Measurements from ENCODE around the gene UBTD1.

Gene UBTD1

GRCh38 chr10:97483506-97483905 is 15.2 kb upstream of the UBTD1 start:
- DNase-seq: no peak

DNA sequence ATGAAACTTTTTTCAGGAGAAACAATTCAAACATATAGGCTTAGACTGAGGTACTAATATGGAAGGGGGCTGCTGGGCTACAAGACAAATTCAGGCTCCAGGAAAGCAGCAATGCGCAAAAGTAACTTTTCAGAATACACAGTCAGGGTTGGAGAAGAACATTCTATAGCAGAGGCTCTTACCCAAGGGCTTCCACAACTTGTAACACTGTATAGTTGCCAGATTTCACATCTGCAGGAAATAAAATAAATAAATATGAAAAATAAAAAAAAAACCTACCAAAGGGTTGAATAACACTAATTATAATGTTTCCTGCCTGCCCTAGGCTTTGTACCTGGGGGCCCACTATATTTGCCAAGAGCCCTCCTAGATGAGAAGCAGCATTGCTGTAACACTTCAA is 14.8 kb upstream of the UBTD1 start:
- no peak for DNase-seq

- DNase-seq: no peak
Measured at GRCh38 chr10:97485647-97486281, 13.0 kb upstream of the UBTD1 start.

DNA sequence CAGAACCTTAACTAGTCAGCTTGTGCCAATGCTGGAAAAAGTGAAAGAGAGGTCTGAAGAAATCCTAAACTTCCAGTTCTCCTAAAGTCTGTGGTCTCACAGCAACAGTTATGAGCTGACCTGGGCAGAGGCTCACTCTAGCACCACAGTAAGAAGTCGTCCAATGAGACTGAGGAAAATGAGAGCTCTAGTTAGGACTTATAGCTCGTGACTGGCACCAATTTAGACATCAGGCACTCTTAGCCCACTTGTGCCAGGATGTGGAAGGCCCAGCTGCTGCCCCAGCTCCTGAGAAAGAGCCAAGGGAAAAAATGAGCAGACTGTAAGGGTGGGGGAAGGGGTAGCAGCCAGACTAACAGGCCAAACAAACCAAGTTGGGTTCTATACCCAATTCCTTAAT is 8.1 kb upstream of the UBTD1 start:
- DNase-seq: no peak

DNA sequence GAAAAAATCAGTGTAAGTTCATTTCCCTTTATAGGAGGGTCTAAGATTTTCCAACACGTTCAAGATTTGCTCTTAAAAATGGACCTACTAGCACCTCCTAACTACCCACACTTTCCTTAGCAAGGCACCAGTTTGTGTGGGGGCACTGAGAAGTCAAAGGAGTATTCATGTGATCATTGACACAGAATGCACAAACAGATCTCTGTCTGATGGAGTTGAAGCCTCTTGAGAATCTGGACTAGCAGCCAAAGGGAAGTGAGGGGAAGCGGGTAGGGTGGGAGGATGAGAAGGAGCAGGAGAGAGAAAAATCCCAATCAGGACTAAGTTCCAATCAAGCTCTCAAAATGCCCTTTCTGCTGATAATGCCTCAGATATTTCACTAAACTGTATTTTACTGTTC is 4.6 kb upstream of the UBTD1 start:
- DNase-seq: no peak

- DNase-seq: peak; percentile 39
Measured at GRCh38 chr10:97494863-97495506, 3.7 kb upstream of the UBTD1 start.

- peak; percentile 64 for DNase-seq
Measured at GRCh38 chr10:97497572-97498075, 1.1 kb upstream of the UBTD1 start.

GRCh38 chr10:97498076-97498840 is 466 bp upstream of the UBTD1 start, which contains the start of gene MMS19:
MMS19 (minus strand) TSS chr10:97498422; CDS start chr10:97498384, 38 bp downstream.
- peak; percentile 99 for DNase-seq

GRCh38 chr10:97499561-97500296 is 1.0 kb downstream of the UBTD1 start:
- no peak for DNase-seq

GRCh38 chr10:97500297-97500575 is 1.5 kb downstream of the UBTD1 start:
- DNase-seq: no peak

GRCh38 chr10:97502916-97503315 is 4.2 kb downstream of the UBTD1 start:
- no peak for DNase-seq

GRCh38 chr10:97503406-97503805 is 4.7 kb downstream of the UBTD1 start:
- no peak for DNase-seq

DNA sequence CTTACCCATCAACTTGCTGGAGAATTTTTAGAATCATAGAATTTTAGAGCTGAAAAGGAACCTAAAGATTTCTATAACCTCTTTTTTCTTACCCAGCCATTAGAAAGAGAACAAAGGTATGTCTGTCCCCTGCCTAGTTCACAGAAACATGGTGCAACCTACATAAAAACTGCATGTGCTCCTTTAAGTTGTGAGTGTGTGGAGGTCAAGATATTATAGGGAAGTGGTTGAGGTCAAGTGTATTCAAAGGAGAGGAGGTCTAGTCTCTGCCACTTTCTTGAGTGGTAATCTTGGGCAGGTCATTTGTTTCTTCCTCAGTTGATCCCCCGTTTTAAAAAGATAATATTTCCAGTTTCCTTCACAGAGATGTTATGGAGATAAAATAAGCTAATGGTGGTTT is 6.4 kb downstream of the UBTD1 start:
- no peak for DNase-seq

DNA sequence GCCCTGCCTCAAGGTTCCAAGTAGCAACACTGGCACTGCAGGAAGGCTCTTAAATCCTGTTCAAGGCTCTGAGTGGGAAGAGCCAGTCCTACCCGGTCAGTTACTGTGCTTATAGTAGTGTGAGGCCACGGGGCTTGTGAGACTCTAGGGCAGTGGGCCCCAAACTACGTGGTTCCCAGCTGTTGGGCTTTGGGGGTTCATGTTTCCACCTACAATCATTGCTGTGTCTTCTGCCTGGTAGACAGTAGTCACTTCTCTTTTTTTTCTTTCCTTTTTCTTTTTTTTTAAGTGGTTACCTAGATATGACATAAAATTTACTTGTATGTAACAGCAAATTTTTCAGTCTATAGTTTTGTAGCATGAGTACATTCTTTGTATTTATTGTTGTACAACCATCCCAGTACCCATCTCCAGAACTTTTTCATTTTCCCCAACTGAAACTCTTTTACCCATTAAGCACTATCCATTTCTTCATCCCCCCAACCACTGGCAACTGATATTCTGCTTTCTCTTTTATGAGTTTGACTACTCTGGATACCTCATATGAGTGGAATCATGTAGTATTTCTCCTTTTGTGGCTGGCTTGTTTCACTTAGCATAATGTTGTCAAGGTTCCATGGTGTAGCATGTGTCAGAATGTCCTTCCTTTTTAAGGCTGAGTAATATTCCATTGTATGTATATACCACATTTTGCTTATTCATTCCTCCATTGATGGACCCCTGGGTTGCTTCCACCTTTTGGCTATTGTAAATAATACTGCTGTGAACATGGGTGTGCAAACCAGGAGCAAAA is 7.7 kb downstream of the UBTD1 start:
- no peak for DNase-seq

DNA sequence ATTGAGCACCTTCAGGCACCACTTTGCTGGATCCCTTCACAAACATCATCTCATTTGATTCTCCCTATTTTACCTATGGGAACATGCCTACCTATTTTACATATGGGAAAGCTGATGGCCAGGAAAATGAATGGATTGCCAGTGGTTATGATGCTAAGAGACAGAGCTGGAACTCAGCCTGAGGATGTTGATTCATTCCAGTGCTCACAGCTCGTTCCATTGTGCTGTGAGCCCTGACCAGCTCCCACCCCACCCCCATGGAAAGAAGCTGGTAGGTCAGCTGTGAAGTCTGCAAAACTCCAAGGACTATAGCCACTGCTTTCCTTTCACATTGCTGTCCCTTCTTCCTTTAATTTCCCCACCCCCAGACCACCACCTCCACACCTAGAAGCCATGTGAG is 9.6 kb downstream of the UBTD1 start:
- no peak for DNase-seq

GRCh38 chr10:97509120-97509680 is 10.5 kb downstream of the UBTD1 start:
- DNase-seq: no peak

- DNase-seq: no peak
Measured at GRCh38 chr10:97510686-97511085, 12.0 kb downstream of the UBTD1 start.

GRCh38 chr10:97511711-97512440 is 13.2 kb downstream of the UBTD1 start:
- DNase-seq: no peak

- DNase-seq: no peak
Measured at GRCh38 chr10:97512993-97513392, 14.3 kb downstream of the UBTD1 start.

- no peak for DNase-seq
Measured at GRCh38 chr10:97514344-97514743, 15.6 kb downstream of the UBTD1 start.

DNA sequence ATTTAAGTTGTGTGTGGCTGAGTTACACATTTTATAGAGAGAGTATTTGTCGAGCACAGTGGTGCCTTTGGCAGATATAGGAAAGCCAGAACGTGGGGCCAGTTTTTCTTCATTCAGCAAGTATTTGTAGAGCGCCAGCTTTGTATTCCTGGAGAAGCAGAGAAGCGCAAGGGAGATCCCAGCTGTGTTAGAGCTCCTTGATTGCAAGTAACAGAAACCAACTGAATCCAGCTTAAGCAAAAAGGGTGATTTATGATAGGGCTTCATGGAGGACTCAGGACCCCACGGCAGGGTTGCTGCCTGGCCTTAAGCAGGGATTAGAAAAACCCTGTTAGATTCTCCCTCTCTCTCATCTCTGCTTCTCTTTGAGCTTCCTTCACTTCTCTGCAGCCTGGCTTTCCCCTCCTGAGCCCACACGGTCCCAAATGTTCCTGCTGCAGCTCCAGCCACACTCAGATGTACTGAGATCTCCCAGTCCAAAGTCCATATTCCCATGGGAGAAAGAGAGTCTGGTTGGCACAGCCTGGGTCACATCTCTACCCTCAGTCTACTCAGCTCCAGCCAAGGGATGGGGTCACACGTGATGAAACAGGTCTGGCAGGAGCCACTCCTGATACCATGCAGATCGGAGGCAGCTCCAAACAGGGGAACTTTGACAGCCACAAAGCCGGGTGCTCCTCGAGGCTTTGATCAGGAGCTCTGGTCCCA is 16.7 kb downstream of the UBTD1 start:
- no peak for DNase-seq

All from central memory CD4-positive, alpha-beta T cell (primary cell).